GM21619 (cell line): ENCODE data around the gene PIK3R1.
"Not testable (repeated sequence)": the region's sequence is repeated elsewhere in the genome, so short reads cannot be mapped to it uniquely, and the experiment has no call there.

Experiments
- ATAC-seq: cut with Tn5 transposase; IDR thresholded peaks from one replicate; pipeline ENCODE4 v1.9.1; 2021; ENCODE audit not compliant: unreplicated experiment

The PIK3R1 gene

GRCh38 chr5:68192679-68193060 lies 22.9 kb upstream of the PIK3R1 start:
- ATAC-seq: no peak

DNA sequence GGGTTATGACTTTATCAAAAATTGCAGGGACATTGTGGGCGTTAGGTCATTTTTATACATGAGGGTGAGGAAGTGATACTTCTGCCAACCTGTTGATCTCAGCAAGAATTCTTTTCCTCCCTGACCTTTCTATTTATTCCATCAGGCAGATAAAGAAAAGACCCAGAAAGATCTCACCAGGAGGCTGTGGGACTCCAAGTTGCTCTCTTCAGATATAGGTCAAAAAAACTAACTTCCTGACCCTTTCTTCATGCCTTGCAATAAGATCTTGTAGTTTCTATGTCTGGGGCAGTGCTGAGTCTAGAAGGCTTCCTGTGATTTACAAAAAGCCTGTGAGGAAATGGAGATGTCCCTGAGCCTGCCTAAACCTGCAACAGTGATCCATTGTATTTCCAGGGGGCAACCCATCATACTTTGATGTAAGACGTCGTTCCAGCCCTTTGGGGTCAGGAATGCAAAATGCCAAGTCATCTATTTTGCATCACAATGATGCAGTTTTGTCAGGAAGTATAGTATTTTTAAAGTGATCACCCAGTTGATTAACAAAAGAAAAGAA lies 22.0 kb upstream of the PIK3R1 start:
- no peak for ATAC-seq

GRCh38 chr5:68194386-68194785 lies 21.2 kb upstream of the PIK3R1 start:
- ATAC-seq: no peak

DNA sequence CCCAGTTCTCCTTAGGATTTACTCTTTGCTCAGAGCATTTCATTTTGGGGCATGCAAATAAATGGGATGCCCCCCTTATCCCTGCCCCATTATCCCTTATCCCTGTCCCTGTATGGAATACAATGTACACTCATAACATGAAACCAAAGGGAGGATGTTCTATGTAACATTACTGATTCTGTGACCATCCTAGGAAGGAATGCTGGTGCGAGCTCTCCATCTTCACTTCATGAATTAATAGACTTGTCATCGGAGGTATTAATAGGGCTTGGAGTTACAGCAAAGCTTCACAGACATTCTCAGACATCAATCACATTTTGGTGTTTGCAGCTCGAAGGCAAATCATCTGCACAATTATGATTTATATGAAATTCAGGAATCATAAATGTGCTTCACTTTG lies 20.4 kb upstream of the PIK3R1 start:
- ATAC-seq: no peak

- peak; percentile 97 for ATAC-seq
Observed at GRCh38 chr5:68196876-68197275, 18.7 kb upstream of the PIK3R1 start.

- no peak for ATAC-seq
Observed at GRCh38 chr5:68200288-68200687, 15.3 kb upstream of the PIK3R1 start.

GRCh38 chr5:68210654-68211053 lies 4.9 kb upstream of the PIK3R1 start:
- not testable (repeated sequence) for ATAC-seq

DNA sequence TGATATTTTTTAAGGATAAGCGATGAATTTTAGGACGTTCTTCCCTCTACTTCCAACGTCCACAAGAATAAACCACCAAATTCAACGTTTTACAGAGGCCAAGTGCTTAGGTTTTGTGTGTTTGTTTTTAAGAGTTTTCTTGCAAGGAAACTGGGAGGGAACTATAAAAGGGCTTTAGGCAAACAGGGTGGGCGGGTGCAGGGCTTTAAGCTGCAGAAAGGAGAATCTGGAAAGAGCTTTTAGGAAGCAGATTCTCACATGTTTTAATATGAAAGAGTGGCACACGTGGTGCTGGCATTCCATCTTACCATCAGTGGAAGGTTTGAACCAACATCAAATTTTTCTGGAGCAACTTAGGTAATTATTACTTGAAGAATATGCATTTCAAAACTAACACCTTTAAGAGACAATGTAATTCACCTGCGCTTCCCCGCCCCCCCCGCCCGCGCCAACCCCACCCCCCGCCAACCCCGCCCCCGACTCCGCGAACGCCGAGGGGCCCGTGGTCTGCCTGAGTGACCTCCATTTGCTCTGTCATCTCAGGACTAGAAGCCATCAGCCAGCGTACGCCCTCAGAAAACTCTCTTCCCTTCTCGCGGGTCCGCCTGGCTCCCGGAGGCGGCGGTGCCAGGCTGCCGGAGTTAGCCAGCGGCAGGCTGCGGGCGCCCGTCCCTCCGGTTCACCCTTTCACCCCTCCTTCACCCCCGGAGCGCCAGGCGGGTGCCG lies 911 bp upstream of the PIK3R1 start:
- no peak for ATAC-seq

DNA sequence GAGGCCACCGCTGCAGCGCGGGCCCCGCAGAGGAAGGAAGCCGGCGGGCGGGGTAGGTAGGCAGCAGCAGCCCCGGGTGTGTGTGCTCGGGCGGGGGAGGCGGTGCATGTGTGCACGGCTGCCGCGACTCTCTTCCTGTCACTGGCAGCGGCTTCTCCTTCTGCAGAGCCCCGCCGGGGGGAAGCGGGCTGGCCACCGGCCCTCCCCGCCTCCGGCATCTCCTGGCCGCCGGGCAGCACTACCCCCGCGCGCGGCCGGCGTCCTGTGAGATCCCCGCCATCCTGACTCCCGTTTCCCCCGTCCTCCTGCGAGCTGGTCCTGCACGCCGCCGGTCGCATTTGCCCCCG lies 315 bp downstream of the PIK3R1 start:
- ATAC-seq: peak; percentile 45

DNA sequence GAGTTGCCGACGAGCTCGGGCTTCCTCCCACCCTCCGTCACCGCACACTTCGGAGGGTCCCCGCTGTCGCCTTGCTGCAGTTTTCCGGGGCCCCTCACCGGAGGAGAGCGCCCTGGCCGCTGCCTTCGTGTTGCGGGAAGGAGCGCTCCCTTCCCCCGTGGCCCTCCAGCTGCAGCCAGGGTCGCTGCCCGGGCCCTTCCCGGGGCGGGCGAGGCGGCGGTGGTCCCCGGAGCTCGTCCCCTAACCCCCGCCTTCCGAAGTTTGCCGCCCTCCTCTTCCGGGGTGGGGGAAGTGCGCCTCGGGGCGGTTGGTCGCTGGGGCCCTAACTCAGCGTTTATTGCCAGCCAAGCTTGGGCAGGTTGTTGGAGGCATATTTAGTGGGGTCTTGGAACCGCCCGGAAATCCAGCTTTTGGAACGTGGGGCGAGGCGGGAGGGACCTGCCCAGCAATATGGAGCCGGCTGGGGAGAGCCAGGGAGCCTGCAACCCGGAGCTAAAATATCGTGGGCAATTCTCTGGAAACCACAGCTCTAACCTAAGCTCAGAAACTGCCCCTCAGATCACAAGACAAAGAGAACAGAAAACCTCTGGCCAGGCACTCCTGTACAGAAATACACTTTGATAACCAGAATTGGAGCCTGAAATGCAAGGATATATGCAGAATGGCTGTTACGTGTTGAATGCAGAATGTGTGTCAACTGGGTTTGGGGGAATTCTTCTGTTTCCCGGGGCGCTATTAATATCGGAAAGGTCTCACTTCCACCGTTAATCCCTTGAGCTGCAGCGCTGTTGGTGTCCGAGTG lies 890 bp downstream of the PIK3R1 start:
- peak; percentile 16 for ATAC-seq

GRCh38 chr5:68217047-68217355 lies 1.4 kb downstream of the PIK3R1 start:
- ATAC-seq: no peak

GRCh38 chr5:68217528-68217927 lies 2.0 kb downstream of the PIK3R1 start:
- no peak for ATAC-seq

DNA sequence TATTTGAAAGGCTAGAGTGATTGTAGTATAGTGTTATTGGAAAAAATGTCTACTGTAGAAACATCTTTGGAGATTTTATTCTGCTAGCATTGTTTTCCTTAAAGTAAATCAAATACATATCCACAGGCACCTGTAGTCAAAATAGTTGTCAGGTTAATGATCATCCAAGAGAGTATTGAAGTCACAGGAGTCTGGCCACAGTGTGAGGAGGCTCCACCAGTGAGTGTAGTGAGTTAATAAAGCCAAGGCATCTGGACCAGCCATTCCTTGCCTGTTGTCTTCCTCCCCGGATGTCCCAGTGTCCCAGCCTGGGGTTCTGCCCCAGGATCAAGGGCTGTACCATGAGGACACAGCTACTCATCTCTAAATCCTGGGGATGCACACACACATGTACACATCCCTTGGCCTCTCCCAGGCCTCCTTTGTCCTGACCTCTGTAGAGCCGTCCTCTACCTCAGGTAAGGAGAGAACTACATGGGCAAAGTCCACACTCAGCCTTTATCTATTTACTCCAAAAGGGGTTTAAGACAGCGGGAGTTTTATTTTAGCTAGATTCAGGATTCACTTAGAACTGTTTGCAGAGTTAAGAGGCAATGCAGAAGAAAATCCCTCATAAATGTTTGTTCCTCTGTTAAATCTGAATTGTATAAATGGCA lies 3.7 kb downstream of the PIK3R1 start:
- ATAC-seq: no peak

DNA sequence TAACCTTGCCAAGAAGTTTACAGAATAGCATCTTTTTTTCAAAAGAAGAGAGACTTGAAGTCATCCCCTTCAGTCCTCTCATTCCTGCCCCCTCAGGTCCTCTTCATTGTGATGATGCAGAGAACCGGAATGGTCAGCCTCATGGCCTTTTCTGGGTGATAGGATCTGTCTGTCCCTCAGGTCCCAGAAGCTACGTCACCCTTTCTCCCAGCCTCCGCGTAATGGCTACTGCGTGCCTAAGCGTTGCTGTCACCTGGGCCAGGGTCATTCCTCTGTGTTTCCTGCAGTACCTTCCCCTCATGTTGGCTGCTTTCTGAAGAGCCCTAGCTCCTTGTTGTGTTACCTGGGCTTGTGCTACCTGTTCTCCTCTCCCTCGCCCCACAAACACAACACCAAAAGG lies 4.7 kb downstream of the PIK3R1 start:
- ATAC-seq: no peak

GRCh38 chr5:68220914-68221313 lies 5.4 kb downstream of the PIK3R1 start:
- ATAC-seq: no peak

GRCh38 chr5:68221488-68221887 lies 5.9 kb downstream of the PIK3R1 start:
- no peak for ATAC-seq

GRCh38 chr5:68222310-68222709 lies 6.8 kb downstream of the PIK3R1 start:
- ATAC-seq: no peak

GRCh38 chr5:68222824-68223354 lies 7.3 kb downstream of the PIK3R1 start:
- no peak for ATAC-seq

- no peak for ATAC-seq
Observed at GRCh38 chr5:68223904-68224303, 8.3 kb downstream of the PIK3R1 start.

DNA sequence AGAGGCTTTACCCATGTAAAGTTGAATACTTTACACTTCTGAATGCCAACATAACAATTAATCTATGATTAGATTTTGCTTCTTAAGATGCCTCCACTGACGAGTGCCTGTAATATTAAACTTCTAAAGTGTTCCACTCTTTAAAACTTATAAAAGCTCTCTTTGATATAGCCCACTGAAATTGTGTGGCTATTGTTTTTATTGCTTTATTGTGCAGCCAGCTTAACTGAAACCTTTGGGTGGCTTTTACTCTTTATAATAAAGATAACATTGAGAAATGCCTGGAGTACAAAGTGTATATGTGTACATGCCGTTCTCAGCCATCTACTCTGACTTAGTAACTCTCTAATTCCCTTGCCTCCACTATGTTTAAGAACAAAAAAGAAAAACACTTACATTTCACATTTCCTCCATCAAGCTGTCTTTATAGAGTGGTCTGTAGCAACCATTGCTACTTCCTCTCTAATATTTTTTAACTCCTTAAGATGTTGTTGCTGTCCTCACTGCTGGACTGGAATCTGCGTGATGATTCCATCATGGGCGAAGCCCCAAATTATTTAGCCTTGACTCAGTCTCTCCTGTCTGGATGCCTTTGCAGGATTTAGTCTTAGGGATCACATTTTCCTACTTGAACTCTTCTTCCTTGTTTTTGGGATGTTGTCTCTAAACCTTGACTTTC lies 9.1 kb downstream of the PIK3R1 start:
- no peak for ATAC-seq
